Hippocampal formation (tissue), 2 donors: ENCODE data around the gene PYGO2.
A peak's percentile ranks its signal among the peaks of the same experiment; 100 is the strongest.
"Not testable (repeated sequence)": the region's sequence is repeated elsewhere in the genome, so short reads cannot be mapped to it uniquely, and the experiment has no call there.

Source experiments
- DNase-seq, 2 donors: peaks; one replicate each; lab custom pipeline; 2025; lab: John Stamatoyannopoulos, UW

Gene PYGO2

DNA sequence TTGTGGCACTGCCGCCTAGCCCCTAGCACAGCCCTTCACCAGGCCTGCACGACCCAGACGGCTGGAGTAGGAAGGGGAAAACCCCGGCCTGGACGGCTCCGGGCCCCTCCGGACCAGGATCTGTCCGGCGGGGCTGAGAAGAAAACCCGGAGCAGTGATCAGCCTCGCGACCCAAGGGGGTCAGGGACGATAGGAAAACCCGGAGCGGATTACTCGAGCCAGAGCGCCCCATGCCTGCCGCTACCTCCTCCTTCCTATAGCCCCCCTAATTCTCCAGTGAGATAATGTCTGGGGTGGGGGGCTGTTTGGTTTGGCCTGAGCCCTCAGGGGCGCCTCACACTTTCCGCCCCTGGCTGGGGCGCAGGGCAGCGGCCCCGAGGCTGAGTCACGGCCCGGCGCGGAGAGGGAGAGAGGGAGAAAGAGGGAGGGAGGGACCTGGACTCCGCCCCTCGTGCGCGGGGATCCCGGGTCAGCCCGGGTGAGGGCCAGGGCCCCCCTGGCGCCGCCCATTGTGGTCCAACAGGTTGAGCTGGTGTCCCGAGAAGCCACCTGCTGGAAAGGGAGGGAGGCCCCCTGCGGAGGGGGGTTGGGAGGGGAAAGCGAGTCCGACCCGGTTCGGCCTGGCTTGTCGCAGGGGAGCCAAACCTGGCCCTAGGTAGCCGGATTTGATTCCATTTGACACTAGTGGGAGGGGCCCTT, 39.3 kb upstream of the PYGO2 start:
- DNase-seq = peak; percentile 83 to 84

- DNase-seq = no peak
These were observed 38.8 kb upstream of the PYGO2 start for GRCh38 chr1:155000411-155000725.

- DNase-seq = no peak
These were observed 38.2 kb upstream of the PYGO2 start for GRCh38 chr1:154999571-155000410.

- peak; percentile 28 to 55 for DNase-seq
These were observed 37.4 kb upstream of the PYGO2 start for GRCh38 chr1:154998818-154999570.

- no peak for DNase-seq
These were observed 36.7 kb upstream of the PYGO2 start for GRCh38 chr1:154998201-154998780.

GRCh38 chr1:154996966-154997701, 35.6 kb upstream of the PYGO2 start:
- DNase-seq = no peak

- not testable (repeated sequence) for DNase-seq
These were observed 33.9 kb upstream of the PYGO2 start for GRCh38 chr1:154995301-154995983.

- no peak for DNase-seq
These were observed 33.0 kb upstream of the PYGO2 start for GRCh38 chr1:154994591-154994990.

DNA sequence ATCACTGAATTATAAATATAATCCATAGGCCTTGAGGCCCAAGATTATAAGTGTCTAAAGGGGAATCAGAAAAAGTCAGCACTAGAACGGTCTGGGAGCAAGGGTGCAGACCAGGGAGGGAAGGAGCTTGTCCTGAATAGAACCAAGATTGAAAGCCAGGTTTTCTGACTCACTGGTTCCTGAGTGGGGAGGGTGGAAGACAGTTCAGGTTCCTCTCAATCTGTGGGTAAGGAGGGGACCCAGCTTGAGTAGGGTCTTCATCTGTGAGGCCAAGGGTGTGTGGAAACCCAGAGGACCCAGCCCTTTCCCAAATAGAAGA, 32.6 kb upstream of the PYGO2 start:
- no peak for DNase-seq

DNA sequence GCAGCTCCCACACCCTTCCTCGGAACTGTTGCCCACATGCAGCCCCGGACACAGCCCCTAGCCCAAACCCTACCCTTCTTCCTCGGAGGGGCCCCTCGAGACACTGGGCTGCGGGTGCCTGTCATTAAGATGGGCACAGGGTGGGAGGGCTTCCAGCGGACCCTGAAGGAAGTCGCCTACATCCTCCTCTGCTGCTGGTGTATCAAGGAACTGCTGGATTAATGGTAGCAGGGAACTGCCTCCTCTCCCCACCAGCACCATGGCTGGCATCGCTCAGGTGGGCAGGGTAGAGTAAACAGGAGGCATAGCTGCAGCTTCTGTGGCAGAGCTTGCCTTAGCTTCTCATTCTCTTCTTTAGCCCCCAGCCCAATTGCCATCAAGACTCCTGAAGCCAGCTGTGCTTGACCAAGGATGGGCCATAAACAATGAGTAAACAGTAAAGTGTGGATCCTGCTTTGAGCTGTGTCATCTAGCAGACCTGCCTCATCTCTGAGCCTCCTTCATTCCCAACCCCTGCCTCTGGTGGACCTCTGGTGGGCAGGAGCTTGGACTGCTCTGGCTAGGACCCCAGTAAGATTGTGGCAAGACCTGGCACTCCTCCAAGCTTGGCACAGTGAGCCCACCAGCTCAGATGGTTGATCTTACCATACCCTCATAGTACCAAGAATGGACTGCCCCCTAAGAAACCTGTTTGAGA, 32.1 kb upstream of the PYGO2 start, which contains the start of gene LENEP:
TSS of gene LENEP (plus strand) at position 15 of the 697 bp plus-strand sequence. CDS start at position 37, 22 bp downstream.
- DNase-seq = no peak

- no peak for DNase-seq
These were observed 31.4 kb upstream of the PYGO2 start for GRCh38 chr1:154992721-154993571.

- DNase-seq = no peak
These were observed 28.7 kb upstream of the PYGO2 start for GRCh38 chr1:154990276-154990675.

DNA sequence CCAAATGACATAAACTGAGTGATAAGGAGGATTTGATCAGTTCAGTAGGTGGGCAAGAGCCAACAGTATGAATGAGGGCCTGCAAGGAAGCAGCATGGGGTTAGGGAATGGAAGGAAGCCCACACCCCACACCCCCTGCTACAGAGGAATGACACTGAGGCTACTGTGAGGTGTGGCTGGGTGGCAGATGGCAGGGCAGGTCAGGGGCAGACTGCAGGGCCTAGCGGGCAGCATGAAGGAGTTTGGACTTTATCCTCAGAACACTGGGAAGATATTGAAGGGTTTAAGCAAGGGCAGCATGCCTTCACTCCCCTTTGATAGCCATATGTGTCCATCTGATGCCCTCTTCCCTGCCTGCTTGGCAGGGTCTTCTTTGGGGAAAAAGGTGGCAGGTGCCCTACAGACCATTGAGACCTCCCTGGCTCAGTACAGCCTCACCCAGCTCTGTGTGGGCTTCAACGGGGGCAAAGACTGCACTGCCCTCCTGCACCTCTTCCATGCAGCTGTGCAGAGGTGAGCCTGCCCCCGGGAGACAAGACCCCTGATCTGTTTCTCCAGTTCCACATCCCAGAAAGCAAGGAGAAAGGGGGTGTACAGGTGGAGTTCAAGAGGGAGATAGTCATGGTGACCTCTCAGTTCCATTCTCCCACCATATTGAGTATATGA, 27.7 kb upstream of the PYGO2 start:
- no peak for DNase-seq

DNA sequence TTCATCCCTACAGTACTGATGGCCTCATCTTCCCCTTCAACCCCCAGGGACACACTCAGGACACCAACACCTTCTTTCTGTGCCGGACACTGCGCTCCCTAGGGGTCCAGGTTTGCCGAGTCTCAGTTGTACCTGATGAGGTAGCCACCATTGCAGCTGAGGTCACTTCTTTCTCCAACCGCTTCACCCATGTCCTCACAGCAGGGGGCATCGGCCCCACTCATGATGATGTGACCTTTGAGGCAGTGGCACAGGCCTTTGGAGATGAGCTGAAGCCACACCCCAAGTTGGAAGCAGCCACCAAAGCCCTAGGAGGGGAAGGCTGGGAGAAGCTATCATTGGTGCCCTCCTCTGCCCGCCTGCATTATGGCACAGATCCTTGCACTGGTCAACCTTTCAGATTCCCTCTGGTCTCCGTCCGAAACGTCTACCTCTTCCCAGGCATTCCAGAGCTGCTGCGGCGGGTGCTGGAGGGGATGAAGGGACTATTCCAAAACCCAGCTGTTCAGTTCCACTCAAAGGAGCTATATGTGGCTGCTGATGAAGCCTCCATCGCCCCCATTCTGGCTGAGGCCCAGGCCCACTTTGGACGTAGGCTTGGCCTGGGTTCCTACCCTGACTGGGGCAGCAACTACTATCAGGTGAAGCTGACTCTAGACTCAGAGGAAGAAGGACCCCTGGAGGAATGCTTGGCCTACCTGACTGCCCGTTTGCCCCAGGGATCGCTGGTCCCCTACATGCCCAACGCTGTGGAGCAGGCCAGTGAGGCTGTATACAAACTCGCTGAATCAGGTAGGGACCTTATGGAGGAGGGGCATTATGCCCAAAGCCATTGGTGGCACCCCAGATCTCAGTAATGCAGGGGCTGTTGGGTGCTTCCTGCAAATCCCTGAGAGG, 26.7 kb upstream of the PYGO2 start:
- no peak for DNase-seq

GRCh38 chr1:154987326-154987725, 25.7 kb upstream of the PYGO2 start:
- DNase-seq = no peak

GRCh38 chr1:154986736-154987135, 25.2 kb upstream of the PYGO2 start:
- not testable (repeated sequence) for DNase-seq

DNA sequence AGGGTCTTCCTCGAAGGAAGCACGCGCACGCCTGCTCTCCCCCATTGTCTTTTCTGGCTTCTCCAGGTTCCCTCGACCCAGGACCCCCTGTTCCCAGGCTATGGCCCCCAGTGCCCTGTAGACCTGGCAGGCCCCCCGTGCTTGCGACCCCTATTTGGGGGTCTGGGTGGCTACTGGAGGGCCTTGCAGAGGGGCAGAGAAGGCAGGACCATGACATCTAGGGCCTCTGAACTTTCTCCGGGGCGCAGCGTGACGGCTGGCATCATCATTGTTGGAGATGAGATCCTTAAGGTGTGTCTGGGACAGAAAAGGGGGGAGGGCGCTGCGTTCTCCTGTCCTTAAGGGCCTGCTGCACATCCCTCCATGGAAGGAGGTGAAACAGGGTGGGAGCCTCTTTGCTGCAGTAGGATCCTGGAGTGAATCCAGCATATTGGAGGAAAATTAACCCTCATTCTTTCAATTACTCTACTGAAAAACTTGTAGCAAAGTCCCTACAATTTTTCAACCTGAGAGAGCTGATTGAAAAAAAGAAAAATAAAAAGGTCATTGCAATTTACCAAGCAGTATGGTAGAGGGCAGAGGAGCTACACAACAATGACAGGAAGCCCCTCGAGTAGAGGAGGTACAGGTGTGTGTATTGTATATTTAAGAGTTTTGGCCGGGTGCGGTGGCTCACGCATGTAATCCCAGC, 22.3 kb upstream of the PYGO2 start:
- no peak for DNase-seq
